Stimulated activated CD4-positive, alpha-beta T cell treated with anti-CD3 and anti-CD28 coated beads, Interleukin-1b, Interleukin-23, amount 100 ng/mL, for 1 hour (primary cell): ENCODE data around the gene SLC5A10.

Source experiments
- DNase-seq, 2 donors: peaks; one replicate each; pipeline ENCODE4 v3.0.0-alpha.2; 2020; ENCODE audit warnings: low read depth in 2 of 2

Gene SLC5A10

DNA sequence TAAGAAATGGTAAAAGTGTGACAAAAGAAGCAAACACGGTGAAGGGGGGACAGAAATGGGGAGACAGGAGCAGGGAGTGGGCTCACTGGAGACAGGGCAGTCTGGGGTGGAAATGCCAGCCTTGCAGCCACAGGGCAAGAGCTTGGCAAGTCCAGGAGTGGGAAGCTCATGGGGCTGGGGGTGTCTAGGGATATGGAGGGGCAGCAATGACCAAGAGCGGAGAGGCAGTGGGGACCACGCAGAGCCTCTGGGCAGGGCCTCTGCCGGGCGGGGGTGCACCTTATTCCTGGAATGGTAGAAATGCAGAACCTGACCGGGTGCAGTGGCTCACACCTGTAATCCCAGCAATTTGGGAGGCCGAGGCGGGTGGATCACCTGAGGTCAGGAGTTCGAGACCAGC, 12.6 kb downstream of the SLC5A10 start:
- no peak for DNase-seq

DNA sequence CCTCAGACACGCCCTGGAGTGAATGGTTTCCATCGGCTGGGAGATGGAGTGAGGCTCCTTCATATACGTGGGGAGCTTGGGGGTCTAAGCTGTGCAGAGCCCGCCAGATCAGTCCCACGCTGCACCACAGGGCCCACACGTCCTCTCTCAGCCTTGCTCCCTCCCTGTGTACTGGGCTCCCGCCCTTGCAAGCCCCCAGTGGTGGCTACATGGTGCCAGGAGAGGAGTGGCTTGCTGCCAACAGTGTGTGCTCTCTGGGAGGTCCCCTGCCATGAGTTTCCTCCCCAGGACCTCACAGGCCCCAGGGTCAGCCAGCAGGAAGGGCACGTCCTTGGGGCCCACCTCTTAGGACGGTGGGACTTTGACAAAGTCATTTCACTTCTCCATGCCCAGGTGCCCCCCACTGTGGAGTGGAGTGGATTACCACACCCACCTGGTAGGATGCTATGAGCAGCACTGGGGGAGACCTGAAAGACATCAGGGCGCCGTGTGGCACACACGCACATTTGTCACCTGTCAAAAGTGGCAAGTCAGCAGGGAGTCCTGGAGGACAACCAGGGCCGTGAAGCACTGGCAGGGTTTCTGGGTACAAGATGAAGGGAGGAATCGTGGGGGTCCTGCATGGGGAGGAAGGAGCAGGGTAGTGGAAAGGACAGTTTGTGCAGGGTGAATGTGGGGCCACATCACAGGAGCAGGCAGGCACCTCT, 13.7 kb downstream of the SLC5A10 start:
- no peak for DNase-seq

DNA sequence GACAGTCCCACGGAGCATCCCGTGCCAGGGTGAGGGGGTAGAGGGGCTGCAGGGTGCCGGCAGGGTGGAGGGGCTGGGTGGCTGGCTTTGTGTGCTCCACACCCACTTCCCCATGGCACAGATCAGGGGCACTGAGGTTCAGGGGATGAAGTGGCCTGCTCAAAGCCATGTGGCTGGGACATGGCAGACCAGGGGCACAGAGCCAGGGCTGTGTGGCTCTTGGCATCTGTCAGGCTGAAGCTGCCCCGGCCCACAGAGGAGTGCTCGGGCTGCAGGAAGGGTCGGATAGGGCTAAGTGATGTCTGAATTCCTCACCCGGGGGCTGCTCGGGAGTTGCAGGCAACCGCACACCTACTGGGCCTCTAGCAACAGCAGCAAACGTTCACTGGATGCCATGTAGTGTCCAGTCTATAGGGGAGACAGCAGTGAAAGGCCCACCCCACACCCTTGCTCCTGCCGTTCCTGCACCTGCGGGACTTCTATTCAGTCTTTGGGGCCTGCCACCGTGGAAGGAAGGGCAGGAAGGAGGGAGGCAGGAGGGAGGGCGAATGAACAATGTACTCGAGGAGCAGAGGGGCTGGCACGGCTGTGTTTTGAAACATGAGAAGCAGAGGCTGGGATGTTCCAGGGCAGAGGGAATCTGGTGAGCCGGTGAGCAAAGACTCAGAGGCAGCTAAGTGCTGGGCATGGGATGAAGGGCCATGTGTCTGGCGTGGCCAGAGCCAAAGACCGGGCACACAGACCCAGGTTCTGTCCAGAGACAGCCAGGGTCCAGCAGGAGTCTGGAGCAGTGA, 15.1 kb downstream of the SLC5A10 start:
- no peak for DNase-seq

DNA sequence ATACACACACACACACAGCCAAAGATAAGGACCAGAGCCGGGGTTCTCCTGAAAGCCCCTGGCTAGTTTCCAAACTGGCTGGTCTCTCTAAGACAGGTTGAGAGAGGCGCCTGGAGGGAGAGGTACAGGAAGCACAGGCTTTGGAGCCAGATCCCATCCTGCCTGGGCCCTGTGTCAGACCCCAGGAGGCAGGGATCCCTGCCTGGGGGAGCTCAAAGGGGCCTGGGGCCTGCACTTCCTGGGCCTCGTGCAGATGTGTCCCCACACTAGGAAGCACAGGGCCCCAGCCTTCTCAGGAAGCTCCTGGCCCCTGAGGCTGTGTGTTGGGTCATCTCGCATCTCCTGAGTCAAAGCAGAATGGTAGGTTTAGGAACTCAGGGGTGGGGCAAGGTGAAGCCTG, 16.0 kb downstream of the SLC5A10 start:
- no peak for DNase-seq

DNA sequence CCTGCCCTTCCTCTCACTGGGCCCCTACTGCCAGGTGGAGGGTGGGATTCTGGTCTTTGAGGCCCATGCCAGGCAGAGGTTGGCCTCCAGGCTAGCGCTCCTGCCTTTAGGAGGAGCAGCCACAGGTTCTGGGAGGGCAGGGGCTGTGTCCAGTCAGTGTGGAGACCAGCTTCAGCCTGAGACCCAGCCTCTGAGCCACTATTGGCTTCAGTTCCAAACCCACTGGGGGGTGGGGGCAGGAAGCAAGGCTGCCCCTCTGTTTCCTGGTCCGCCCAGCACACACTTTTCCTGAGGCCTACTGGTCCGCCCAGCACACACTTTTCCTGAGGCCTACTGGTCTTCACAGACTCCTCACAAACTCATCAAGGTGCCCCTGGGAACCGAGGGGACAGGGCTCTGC, 16.4 kb downstream of the SLC5A10 start:
- no peak for DNase-seq

DNA sequence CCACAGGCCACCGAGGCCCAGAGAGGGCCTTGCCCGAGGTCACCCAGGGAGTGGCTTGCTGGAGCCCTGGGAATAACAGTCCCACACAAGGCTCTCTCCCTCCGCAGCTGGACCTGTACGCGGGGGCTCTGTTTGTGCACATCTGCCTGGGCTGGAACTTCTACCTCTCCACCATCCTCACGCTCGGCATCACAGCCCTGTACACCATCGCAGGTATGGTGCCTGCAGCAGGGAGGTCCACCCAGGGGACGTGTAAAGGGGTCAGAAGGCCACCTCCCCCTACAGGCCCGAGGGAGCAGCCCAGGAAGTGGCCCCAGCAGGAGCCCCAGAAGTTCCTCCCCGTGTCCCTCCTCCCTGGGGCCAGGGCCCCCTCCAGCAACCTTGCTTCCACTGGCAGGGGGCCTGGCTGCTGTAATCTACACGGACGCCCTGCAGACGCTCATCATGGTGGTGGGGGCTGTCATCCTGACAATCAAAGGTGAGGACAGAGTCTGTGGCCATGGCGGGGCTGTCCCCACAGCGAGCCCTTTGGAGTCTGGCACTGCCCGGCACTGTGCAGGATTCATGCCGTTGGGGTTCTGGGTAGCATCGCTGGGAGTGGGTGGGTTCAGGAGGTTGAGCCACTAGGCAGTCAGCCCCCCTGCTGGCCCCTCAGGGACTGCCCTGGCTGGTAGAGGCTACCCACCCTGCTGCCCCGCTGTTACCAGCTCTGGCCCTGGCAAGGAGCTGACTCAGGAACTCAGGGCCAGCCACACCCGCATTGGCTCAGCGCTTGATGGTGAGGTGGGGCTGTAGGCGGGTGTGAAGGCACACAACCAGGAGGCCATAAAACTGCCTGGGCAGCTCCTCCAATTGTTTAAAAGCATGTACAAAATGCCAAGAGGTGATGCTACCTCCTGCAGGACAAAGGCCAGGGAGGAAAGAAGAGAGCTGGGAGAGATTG, 17.3 kb downstream of the SLC5A10 start:
- DNase-seq, result no peak

DNA sequence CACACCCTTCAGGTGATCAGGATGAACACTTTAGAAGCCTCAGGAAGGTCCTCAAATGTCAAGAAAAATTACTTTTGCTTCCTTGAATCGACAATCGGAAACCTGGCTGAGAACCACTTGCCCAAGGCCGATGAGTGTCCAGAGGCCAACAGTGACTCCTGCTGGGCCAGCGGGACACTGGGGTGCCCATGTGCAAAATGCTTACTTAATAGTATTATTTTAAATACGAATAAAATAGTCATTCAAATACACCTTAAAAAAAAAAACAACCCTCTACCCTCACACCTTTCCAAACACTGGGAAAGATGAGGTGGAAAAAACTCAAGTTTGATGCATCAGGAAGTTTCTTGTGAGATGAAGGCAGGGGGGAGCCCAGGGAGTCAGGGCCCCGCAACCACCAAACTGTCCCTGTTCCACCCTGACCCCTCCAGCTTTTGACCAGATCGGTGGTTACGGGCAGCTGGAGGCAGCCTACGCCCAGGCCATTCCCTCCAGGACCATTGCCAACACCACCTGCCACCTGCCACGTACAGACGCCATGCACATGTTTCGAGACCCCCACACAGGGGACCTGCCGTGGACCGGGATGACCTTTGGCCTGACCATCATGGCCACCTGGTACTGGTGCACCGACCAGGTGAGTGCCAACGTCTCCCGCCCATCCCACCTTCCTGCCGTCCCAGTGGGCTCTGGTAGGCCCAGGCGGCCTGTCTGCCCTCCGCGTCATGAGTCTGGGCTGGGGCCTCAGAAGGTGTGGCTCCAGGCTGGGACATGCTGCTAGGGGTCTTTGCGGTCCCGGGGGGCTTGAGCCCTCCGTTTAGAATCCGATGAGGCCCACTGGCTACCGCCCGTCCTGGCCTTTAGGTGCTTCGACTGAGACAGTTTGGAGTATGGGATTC, 18.9 kb downstream of the SLC5A10 start:
- no peak for DNase-seq

DNA sequence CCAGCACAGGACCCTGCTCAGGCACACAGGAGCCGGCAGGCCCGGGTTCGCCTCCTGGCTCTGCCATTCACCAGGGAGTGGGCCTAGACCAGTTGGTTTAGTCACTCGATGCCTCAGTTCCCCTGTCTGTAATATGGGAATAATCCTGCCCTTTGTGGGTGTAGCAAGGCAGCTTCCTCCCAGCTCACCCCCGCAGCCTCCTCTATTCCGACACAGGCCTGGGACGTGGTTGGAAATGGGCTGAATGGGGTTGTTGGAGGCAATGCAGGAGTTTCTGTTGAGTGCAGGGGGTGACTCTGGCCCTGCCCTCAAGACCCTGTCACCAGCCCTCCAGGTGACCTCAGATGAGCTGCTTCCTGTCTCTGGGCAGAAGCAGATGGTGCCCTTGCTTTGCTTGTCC, 19.8 kb downstream of the SLC5A10 start:
- DNase-seq, result no peak

DNA sequence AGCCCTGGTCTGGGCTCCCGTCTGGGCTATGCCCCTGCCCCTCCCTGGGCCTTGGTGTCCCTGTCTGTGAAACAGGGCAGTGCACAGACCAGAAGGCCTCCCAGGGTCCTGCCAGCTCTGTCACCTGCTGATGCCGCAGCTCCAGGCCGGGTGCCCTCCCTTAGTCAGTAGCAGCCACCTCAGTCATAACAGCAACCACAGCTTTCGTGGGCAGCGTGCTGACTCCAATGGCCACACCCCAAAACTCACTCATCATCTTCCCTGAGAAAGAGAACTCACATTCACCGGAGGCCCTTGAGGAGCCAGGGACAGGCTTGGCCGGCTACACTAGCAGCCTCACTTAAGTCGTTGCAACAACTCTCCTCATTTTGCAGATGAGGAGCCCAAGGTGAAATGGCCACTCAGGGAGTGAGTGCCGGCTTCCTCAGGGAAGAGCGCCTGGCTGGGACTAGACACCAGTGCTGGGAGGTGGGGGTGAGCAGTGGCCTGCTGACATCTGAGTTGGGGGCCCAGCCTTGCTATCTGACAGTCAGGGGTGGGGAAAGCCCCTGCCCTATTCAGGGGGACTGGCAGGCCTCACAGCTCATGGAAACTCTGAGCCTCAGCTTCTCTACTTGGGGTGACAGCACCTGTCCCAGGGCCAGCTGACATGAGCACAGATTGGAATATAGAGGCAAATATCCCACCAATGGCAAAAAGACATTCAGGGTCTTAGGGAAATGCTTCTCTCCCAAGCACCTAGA, 22.6 kb downstream of the SLC5A10 start:
- no peak for DNase-seq

DNA sequence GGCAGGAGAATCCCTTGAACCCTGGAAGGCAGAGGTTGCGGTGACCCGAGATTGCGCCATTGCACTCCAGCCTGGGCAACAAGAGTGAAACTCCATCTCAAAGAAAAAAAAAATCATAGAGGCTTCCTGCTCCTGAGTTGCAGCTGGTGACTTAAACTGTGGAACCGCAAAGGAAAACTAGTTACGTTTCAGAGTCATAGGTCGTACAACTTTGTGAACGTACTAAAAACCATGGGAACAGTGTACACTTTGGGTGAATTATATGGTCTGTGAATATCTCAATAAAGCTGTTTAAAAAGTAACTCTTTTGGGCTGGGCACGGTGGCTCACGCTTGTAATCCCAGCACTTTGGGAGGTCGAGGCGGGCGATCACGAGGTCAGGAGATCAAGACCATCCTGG, 23.6 kb downstream of the SLC5A10 start:
- no peak for DNase-seq

DNA sequence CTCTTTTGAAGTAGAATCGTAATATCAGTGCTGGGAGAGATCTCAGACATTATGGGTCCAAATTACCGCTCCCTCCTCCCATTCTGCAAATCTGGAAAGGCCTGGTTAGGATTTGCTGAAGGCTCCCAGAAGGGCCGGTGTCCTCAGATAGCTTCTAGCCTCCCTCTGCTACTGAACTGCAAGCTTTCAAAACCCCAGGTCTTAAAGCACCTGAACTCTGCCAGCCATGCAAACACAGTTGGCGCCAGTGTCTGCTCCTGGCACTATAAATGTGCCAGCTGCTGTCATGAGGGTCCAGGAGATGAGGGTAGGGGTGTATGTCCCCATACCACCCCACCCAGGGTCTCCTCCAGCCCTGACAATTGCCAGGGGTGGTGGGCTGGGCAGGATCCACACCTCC, 24.2 kb downstream of the SLC5A10 start:
- DNase-seq, result no peak

DNA sequence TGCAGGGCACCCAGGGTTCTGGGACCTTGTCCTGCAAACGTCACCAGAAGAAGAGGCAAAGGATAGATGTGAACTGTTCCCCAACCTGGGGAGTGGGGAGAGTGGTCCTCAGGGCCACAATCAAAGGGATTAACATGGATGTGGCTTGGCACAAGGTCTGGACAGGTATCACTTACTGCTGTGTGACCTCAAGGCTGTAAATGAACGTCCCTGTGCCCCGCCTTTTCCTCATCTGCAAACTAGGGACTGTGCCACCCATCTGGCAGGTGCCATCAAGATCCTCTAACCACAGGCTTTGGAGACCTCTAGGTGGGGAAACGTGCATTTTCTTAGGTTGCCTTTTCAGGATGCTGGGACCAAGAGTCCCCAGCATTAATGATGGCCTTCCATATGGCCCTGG, 25.1 kb downstream of the SLC5A10 start:
- no peak for DNase-seq

DNA sequence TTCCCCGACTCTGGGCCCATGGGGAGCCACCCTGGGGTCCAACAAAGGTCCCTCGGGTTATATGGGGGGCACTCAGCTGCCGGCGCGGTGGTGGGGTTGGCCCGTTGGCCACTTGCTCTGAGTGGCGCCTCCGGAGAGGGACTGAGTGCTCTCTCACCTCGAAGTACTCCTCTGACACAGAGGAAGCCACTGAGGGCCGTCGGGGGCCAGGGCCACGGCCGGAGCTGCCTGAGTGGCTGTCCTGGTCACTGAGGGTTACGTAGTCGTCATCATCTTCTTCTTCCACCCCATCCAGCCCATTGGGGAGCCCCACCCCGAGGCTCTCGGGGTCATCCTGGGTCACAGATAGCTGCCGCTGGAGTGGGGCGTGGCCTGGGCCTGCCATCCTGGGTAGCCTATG, 25.7 kb downstream of the SLC5A10 start:
- no peak for DNase-seq

DNA sequence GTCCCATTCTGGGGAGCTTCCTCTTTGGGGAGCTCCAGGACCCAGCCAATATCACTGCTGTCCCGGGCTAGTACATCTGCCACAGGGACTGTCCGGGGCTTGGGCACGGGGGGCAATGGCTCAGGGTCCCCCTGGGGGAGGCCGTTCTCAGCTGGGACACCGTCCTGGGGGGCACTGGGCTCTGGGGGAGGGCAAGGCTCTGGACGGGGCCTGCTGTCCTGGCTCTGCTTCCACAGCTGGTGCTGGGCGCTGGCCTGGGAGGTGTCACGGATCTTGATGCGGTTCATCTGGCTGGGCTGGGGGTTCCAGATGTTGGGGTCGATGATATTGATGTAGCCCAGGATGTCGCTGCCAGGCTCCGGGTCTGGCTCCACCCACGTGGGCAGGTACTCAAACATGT, 26.1 kb downstream of the SLC5A10 start:
- no peak for DNase-seq

DNA sequence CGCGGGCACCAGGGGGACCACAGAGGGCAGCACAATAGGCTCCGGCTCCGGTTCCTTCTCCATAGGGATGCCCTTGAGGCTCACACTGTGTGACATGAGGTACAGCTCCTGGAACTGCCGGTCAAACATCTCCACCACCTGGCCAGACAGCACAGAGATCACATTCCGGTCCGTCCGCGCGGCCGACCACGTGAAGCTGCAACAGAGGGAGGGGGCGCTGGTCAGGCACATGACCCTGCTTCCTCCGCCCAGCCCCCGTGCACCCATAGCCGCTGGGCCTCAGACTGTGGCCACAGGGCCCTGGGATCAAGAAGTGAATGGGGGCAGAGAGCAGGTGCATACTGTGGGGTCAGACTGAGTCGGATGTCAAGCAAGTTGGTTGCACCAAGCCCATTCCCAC, 26.7 kb downstream of the SLC5A10 start:
- no peak for DNase-seq

DNA sequence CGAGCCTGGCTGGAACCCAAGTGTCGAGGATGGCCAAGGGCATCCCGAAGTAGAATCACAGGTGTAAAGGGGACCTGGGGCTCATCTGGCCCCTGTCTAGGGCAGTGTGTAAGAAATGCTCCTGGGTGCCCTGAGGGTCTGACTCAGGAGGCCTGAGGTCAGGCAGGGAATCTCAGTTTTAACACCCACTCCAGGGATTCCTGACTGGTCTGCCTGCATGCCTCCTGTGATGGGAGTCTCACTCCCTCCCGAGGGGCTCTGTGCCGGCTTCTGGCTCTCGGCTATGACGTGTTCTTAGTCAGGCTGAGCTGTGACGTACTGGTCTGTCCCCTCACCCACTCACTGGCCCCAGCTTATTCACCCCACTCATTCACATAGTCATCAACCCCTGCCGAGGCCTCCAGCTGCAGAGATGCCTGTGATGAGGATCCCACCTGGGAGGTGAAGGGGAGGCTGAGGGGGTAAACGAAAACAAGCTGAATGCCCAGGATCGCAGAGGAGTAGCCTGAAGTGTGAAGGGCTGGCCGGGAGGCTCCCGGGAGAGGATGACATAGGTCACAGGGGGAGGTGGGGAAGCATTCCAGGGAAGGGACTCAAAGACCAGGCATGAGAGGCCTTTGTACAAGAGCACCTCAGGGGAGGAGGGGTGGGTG, 28.8 kb downstream of the SLC5A10 start:
- DNase-seq, result no peak

DNA sequence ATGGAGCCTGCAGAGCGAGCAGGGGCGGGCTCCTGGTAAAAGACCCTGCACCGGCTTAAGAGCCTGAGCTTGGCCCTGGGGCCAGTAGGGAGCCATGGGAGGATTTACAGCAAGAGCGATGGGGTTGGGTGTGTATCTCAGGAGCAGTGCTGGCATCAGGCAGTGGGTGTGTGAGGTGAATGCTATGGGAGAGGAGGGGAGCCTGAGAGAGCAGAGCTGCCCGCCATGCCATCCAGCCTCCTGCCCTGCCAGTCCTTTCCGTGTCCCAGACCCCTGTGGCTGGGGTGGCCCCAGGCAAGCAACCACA, 29.3 kb downstream of the SLC5A10 start:
- DNase-seq, result no peak

DNA sequence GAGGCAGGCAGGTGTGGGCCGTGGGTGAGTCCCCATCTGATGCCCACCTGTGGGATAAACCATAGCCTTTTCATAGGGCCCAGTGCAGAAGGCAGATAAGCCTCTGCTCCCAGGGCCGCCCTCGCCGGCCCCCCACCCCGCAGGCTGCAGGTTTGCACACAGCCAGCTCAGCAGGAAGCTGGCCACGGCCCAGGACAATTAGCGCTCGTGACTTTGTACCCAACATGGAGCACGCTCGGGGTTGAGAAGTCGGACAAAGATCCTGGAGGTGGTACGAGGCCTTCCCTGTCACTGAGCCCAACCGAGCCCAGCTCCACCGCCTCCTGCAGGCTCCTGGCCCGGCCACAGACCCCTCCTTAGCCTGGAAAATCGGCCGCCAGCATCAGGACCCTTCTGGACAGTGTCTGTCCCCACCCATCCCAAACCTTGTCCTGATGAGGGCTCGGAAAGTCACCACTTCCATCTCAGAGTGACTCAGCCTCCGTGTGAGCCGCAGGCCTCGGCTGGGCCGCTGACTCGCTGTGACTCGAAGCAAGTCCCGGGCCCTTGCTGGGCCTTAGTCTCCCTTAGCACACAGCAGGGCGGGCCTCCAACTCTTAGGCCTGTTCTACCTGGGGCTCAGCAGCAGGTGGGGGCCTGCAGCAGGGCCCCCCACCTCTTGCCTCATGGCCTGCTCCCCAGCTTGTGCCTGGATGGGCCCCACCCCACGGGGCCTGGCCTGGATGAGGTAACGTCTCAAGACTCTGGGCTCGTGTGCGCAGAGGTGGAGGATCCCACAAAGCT, 29.9 kb downstream of the SLC5A10 start:
- DNase-seq, result no peak

DNA sequence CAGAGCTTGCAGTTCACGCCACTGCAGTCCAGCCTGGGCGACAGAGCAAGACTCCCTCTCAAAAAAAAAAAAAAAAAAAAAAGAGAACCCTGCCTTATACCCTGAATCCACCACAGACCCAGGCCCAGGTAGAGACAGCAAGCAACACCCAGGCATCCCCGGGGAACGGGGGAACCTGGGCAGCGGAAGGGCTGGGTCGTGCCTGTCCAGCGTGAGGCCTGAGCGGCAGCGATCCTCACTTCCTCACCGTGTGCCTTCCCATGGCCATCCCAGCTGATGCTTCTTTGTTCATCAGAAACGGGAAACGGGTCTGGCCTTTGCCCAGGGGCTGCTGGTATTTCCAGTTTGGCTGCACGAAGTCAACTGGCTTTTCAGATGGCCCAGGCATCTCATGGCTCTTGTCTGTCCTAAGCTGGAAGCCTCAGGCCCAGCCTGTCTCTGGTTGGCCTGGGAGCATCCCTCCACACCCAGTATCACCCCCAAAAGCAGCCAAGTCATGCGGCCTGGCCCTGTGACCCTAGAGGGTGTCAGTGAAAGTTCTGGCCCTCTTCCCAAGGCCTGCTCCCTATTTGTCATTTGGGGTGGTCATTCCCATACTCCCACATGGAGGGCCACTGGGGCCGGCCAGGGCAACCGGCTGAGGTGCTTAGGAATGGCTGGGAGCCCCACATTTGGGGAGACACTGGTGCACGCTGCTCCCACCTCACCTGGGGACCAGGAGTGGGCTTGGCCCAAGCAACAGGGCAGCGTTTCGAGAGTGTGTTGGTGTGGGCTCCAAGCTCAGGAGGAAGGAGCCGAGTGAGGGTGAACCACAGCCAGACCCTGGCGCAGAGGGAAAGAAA, 32.5 kb downstream of the SLC5A10 start:
- no peak for DNase-seq
